A204.1 (cell line): ENCODE data around the gene P4HTM.

Experiments used
- FAIRE-seq: peaks from 2 replicates; lab custom pipeline; 2012; peaks lifted over from hg19 to GRCh38; lab: Jason Lieb, UNC

P4HTM gene

GRCh38 chr3:48984663-48985062 lies 5.4 kb upstream of the P4HTM start:
- FAIRE-seq = no peak

- FAIRE-seq = no peak
These were observed 4.1 kb upstream of the P4HTM start for GRCh38 chr3:48985831-48986376.

- no peak for FAIRE-seq
These were observed 780 bp upstream of the P4HTM start for GRCh38 chr3:48989126-48989795.

- FAIRE-seq = no peak
These were observed 812 bp downstream of the P4HTM start for GRCh38 chr3:48990636-48991469.

GRCh38 chr3:48991851-48992545 lies 2.0 kb downstream of the P4HTM start:
- no peak for FAIRE-seq

GRCh38 chr3:48993834-48994233 lies 3.8 kb downstream of the P4HTM start:
- no peak for FAIRE-seq

- no peak for FAIRE-seq
These were observed 6.6 kb downstream of the P4HTM start for GRCh38 chr3:48996640-48997039.

GRCh38 chr3:48997102-48997635 lies 7.1 kb downstream of the P4HTM start:
- no peak for FAIRE-seq

GRCh38 chr3:48997714-48998637 lies 7.9 kb downstream of the P4HTM start:
- FAIRE-seq = no peak

GRCh38 chr3:48999085-48999858 lies 9.2 kb downstream of the P4HTM start:
- no peak for FAIRE-seq

- FAIRE-seq = no peak
These were observed 11.1 kb downstream of the P4HTM start for GRCh38 chr3:49001155-49001554.

GRCh38 chr3:49004352-49005302 lies 14.6 kb downstream of the P4HTM start:
- no peak for FAIRE-seq

GRCh38 chr3:49005303-49005680 lies 15.3 kb downstream of the P4HTM start:
- FAIRE-seq = no peak

- no peak for FAIRE-seq
These were observed 16.0 kb downstream of the P4HTM start for GRCh38 chr3:49005998-49006397.

- FAIRE-seq = no peak
These were observed 16.5 kb downstream of the P4HTM start for GRCh38 chr3:49006408-49007067.

- peak; percentile 21 for FAIRE-seq
These were observed 17.2 kb downstream of the P4HTM start, which contains the start of gene WDR6 for GRCh38 chr3:49007068-49007770. WDR6 (plus strand) TSS chr3:49007391; CDS start chr3:49007432, 41 bp downstream.

- FAIRE-seq = no peak
These were observed 17.9 kb downstream of the P4HTM start for GRCh38 chr3:49007771-49008528.
